HL-60 (cell line): ENCODE data around the gene ANKRD44.

Experiments
- DNase-seq, 2 experiments: peaks; one replicate each; pipeline ENCODE4 v3.0.0-alpha.2; 2010 to 2020; ENCODE audit warnings: low read depth in 1 of 2, low spot score in 1 of 2
- H3K27ac ChIP-seq: fragments of 250-450 bp; sonication (Bioruptor Pico); replicated peaks from 2 replicates; pipeline ENCODE4 v1.5.1; 2020; ENCODE audit warnings: mild to moderate bottlenecking, moderate library complexity
- H3K27me3 ChIP-seq: fragments of 250-450 bp; sonication (Bioruptor Pico); 2 replicates; pipeline ENCODE4 v1.5.1; 2021; ENCODE audit warnings: mild to moderate bottlenecking, moderate library complexity; ENCODE audit not compliant: insufficient read depth, poor library complexity, severe bottlenecking
- H3K4me3 ChIP-seq: replicated peaks from 2 replicates; pipeline ENCODE4 v1.5.1; 2011; ENCODE audit warnings: mild to moderate bottlenecking, control low read depth, low read length; ENCODE audit not compliant: insufficient read depth
- GABPA ChIP-seq: IDR thresholded peaks from 2 replicates; pipeline ENCODE4 v1.6.1; 2012; ENCODE audit warnings: low read depth
- POLR2AphosphoS5 ChIP-seq: IDR thresholded peaks from 2 replicates; pipeline ENCODE4 v1.6.1; 2012; ENCODE audit warnings: low read depth
- SPI1 ChIP-seq: IDR thresholded peaks from 2 replicates; pipeline ENCODE4 v1.6.1; 2012; ENCODE audit warnings: low read depth, mild to moderate bottlenecking, borderline replicate concordance
- TF ChIP-seq, protein P1 (sequence below): IDR thresholded peaks from 2 replicates; pipeline ENCODE4 v1.6.1; 2012; ENCODE audit warnings: low read depth; ENCODE audit not compliant: insufficient replicate concordance
- TF ChIP-seq, protein P2 (sequence below): IDR thresholded peaks from one replicate; pipeline ENCODE4 v1.5.1; 2011; ENCODE audit warnings: low read length, control low read depth, inconsistent platforms; ENCODE audit not compliant: insufficient read depth

Gene ANKRD44

DNA sequence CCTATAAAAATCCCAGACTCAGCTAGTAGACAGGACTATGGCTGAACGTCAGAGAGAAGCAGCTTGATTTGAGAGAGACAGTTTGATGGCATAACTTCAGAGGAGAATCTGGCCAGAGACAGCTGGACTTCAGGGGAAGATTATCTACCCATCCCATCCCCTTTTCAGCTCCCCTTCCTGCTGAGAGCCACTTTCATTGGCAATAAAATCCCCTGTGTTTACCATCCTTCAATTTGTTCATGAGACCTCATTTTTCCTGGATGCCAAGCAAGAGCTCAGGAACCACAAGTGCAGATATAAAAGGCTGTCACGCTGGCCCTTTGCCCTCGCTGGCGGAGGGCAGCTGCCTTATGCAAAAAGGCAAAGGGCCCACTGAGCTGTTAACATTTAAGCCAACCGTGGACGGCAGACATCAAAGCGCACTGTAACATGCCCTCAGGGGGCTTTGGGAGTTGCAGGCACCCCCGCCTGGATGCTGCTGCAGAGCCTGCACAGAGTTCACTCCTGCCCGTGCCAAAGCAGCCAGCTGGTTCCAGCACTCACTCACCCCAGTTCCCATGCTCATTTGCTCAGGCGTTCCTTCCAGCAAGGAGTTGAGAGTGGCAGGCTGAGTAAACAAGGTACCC lies 219.7 kb downstream of the ANKRD44 start:
- H3K27me3 ChIP-seq = no peaks in the 10 kb centered on the region
- DNase-seq = no peak

DNA sequence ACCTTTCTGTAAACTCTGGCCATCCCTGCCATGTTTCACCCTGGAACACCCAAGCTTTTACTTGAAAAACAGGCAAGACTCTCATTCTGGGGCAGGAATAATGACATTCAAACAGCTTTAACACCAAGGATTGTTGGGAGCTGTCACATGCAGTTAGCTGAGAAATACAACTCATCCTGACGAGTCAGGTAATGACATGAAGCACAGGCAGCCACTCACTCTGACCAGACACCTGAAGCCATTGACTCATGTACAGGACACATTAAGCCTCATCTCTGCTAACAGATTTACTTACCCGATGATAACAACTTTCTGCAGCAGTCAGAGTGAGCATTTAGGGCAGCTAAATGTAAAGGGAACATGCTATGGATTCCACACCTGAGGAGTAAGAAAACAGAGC lies 220.9 kb downstream of the ANKRD44 start:
- DNase-seq = no peak
- TF ChIP-seq SPI1 (no peak), POLR2AphosphoS5 (no peak), GABPA (no peak)
- TF ChIP-seq, protein P1, sequence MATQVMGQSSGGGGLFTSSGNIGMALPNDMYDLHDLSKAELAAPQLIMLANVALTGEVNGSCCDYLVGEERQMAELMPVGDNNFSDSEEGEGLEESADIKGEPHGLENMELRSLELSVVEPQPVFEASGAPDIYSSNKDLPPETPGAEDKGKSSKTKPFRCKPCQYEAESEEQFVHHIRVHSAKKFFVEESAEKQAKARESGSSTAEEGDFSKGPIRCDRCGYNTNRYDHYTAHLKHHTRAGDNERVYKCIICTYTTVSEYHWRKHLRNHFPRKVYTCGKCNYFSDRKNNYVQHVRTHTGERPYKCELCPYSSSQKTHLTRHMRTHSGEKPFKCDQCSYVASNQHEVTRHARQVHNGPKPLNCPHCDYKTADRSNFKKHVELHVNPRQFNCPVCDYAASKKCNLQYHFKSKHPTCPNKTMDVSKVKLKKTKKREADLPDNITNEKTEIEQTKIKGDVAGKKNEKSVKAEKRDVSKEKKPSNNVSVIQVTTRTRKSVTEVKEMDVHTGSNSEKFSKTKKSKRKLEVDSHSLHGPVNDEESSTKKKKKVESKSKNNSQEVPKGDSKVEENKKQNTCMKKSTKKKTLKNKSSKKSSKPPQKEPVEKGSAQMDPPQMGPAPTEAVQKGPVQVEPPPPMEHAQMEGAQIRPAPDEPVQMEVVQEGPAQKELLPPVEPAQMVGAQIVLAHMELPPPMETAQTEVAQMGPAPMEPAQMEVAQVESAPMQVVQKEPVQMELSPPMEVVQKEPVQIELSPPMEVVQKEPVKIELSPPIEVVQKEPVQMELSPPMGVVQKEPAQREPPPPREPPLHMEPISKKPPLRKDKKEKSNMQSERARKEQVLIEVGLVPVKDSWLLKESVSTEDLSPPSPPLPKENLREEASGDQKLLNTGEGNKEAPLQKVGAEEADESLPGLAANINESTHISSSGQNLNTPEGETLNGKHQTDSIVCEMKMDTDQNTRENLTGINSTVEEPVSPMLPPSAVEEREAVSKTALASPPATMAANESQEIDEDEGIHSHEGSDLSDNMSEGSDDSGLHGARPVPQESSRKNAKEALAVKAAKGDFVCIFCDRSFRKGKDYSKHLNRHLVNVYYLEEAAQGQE = no peak
- TF ChIP-seq, protein P2, sequence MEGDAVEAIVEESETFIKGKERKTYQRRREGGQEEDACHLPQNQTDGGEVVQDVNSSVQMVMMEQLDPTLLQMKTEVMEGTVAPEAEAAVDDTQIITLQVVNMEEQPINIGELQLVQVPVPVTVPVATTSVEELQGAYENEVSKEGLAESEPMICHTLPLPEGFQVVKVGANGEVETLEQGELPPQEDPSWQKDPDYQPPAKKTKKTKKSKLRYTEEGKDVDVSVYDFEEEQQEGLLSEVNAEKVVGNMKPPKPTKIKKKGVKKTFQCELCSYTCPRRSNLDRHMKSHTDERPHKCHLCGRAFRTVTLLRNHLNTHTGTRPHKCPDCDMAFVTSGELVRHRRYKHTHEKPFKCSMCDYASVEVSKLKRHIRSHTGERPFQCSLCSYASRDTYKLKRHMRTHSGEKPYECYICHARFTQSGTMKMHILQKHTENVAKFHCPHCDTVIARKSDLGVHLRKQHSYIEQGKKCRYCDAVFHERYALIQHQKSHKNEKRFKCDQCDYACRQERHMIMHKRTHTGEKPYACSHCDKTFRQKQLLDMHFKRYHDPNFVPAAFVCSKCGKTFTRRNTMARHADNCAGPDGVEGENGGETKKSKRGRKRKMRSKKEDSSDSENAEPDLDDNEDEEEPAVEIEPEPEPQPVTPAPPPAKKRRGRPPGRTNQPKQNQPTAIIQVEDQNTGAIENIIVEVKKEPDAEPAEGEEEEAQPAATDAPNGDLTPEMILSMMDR = no peak
- no peaks in the 10 kb centered on the region for H3K27me3 ChIP-seq
- no peak overlapping the region for H3K27ac ChIP-seq
- H3K4me3 ChIP-seq = no peak overlapping the region

More for the DNA sequence above, 219.7 kb downstream of the ANKRD44 start:
- TF ChIP-seq, protein P1 = no peak
- no peak for TF ChIP-seq GABPA
- no peak for TF ChIP-seq POLR2AphosphoS5
- no peak for TF ChIP-seq SPI1
- TF ChIP-seq, protein P2 = no peak
- Histone ChIP-seq H3K4me3 (no peak overlapping the region), H3K27ac (no peak overlapping the region)

DNA sequence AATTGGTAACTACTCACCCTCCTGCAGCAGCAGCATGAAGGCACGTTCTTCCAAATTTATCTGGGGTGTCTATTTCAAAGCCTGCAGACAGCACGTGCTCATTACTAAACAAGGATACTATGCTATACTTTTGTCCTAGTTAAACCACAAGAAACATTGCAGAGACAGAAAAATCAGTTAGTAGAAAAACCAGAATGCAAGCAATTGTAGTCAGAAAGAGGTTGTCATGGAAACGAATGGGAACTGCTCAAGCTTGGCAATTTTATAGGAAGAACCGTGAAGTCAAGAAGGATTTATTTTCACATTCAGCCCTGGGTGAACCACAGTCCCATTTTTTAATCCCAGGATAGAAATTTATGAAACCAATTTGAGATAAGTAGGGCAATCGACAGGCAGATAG lies 221.9 kb downstream of the ANKRD44 start:
- no peak for DNase-seq
- Histone ChIP-seq H3K27ac (no peak overlapping the region), H3K4me3 (no peak overlapping the region), H3K27me3 (no peaks in the 10 kb centered on the region)
- TF ChIP-seq SPI1 = no peak
- TF ChIP-seq, protein P1 = no peak
- TF ChIP-seq, protein P2 = no peak
- TF ChIP-seq POLR2AphosphoS5 = no peak
